ENCODE results near the gene TMBIM6.

GRCh38 chr12:49696723-49697122 is 44.6 kb upstream of the TMBIM6 start:
- TF ChIP-seq CTCF (conservative IDR thresholded peaks at IDR 0.05) (no peak), ZFX (IDR thresholded peaks at IDR 0.05) (no peak)

All from C4-2B (cell line).